Measurements from ENCODE around the gene FMNL2. TPM values are rescaled to one million over a fixed set of nuclear protein-coding genes. Genes with fewer than 3 reads are reported as not detected.
A peak's percentile ranks its signal among the peaks of the same experiment; 100 is the strongest.

Gene FMNL2
- total RNA-seq, 1 donor from 2014 or later, result 41.7 TPM

DNA sequence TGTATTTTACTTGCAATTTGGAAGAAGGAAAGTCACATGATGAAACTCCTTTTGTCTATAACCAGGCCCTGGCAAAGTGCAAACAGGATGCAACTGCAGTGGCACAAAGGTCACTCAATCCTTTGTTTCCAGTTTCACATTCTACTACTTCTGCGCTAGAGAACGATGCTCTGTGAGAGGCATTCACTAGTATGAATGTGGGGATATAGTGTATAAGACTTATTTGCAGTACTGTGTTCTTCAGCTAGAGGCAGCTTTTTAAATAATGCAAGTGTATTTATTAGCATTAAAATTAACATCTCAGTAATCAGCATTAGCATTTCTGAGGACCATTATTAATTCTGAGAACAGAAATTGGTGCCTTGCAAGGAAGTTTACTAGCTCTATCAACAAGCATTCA, 313.4 kb downstream of the FMNL2 start:
- no peak for DNase-seq (ENCODE audit: low spot score)
- Mint-ChIP-seq H3K9me3 (ENCODE audit: unreplicated experiment) (no peaks in the 10 kb centered on the region), H3K4me3 (ENCODE audit: unreplicated experiment) (no peak overlapping the region), H3K36me3 (ENCODE audit: low read depth, unreplicated experiment) (peaks cover 16% of the 10 kb centered on the region), H3K27ac (ENCODE audit: unreplicated experiment) (peak overlapping the region; percentile 28), H3K27me3 (ENCODE audit: unreplicated experiment) (peaks cover 10% of the 10 kb centered on the region), H3K4me1 (ENCODE audit: unreplicated experiment) (peaks cover 8% of the 10 kb centered on the region)
- TF ChIP-seq, protein P1, sequence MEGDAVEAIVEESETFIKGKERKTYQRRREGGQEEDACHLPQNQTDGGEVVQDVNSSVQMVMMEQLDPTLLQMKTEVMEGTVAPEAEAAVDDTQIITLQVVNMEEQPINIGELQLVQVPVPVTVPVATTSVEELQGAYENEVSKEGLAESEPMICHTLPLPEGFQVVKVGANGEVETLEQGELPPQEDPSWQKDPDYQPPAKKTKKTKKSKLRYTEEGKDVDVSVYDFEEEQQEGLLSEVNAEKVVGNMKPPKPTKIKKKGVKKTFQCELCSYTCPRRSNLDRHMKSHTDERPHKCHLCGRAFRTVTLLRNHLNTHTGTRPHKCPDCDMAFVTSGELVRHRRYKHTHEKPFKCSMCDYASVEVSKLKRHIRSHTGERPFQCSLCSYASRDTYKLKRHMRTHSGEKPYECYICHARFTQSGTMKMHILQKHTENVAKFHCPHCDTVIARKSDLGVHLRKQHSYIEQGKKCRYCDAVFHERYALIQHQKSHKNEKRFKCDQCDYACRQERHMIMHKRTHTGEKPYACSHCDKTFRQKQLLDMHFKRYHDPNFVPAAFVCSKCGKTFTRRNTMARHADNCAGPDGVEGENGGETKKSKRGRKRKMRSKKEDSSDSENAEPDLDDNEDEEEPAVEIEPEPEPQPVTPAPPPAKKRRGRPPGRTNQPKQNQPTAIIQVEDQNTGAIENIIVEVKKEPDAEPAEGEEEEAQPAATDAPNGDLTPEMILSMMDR (IDR thresholded peaks at IDR 0.05; ENCODE audit: unreplicated experiment), result peak; percentile 59

DNA sequence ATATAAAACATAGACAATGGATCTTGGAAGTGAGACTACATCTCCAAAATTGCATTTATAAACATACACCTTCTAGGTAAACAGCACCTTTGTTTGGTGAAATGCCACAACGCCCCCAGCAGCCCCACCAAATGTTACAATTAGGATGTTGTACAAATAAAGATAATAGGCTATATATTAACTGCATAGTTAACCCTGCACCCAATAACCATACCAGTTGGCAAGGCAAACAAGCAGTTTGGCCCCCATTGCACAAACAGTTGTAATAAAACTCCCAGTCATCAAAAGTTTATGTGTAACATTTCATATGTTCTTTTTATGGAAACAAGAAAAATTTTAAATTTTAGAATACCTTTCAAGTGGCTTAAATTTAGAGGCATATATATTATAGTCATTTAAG, 315.0 kb downstream of the FMNL2 start:
- DNase-seq (ENCODE audit: low spot score), result no peak
- TF ChIP-seq, protein P1 (IDR thresholded peaks at IDR 0.05; ENCODE audit: unreplicated experiment), result no peak
- peaks cover 8% of the 10 kb centered on the region for H3K4me1 Mint-ChIP-seq (ENCODE audit: unreplicated experiment)
- H3K36me3 Mint-ChIP-seq (ENCODE audit: low read depth, unreplicated experiment), result peaks cover 11% of the 10 kb centered on the region
- H3K27me3 Mint-ChIP-seq (ENCODE audit: unreplicated experiment), result peaks cover 10% of the 10 kb centered on the region
- H3K27ac Mint-ChIP-seq (ENCODE audit: unreplicated experiment), result no peak overlapping the region
- H3K4me3 Mint-ChIP-seq (ENCODE audit: unreplicated experiment), result no peak overlapping the region
- H3K9me3 Mint-ChIP-seq (ENCODE audit: unreplicated experiment), result no peaks in the 10 kb centered on the region

DNA sequence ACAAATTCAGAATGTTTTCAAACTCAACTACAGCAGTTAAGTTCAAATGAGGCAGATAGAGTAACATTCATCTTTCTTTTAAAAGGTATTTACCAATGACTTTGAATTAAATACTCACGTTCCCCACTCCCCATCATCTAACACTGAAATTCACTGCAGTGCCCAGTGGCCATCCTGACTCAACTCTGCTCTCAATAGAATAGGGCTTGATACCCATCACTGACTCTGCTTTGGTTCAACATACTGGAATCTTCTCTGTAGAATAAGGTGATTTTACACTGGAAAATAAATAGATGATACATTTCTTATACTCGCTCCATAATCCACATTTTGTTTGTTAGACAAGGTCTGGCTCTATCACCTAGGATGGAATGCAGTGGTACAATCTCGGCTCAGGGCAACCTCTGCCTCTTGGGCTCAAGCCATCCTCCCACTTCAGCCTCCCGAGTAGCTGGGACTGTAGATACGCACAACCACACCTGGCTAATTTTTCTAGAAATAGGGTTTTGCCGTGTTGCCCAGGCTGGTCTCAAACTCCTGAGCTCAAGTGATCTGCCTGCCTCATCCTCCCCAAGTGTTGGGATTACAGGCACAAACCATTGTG, 315.9 kb downstream of the FMNL2 start:
- no peaks in the 10 kb centered on the region for H3K9me3 Mint-ChIP-seq (ENCODE audit: unreplicated experiment)
- H3K4me1 Mint-ChIP-seq (ENCODE audit: unreplicated experiment), result peaks cover 8% of the 10 kb centered on the region

DNA sequence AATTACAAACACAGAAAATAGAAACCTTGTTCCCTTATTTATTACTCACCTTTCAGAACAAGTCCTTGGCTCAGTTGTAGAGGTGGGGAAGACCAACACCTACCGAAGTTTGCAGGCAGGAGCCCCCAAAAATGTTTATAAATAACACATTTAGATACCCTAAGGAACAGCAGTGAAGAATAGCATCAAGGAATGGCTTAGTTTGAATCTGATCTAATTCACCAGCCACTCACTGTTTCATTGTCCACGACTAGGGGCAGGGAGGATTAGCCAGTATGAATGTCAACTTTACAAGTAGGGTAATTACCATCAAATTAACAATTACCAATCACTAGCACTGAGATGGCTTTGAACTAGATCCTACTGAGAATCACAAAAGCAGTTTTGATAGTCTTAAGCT, 316.9 kb downstream of the FMNL2 start:
- Mint-ChIP-seq H3K27me3 (ENCODE audit: unreplicated experiment) (peaks cover 5% of the 10 kb centered on the region), H3K36me3 (ENCODE audit: low read depth, unreplicated experiment) (peaks cover 10% of the 10 kb centered on the region), H3K27ac (ENCODE audit: unreplicated experiment) (no peak overlapping the region), H3K4me3 (ENCODE audit: unreplicated experiment) (no peak overlapping the region), H3K4me1 (ENCODE audit: unreplicated experiment) (peaks cover 8% of the 10 kb centered on the region), H3K9me3 (ENCODE audit: unreplicated experiment) (no peaks in the 10 kb centered on the region)
- TF ChIP-seq, protein P1 (IDR thresholded peaks at IDR 0.05; ENCODE audit: unreplicated experiment), result no peak
- no peak for DNase-seq (ENCODE audit: low spot score)

More for the DNA sequence above, 315.9 kb downstream of the FMNL2 start:
- Mint-ChIP-seq H3K4me3 (ENCODE audit: unreplicated experiment) (no peak overlapping the region), H3K27ac (ENCODE audit: unreplicated experiment) (no peak overlapping the region), H3K36me3 (ENCODE audit: low read depth, unreplicated experiment) (peaks cover 8% of the 10 kb centered on the region), H3K27me3 (ENCODE audit: unreplicated experiment) (peaks cover 5% of the 10 kb centered on the region)
- TF ChIP-seq, protein P1 (IDR thresholded peaks at IDR 0.05; ENCODE audit: unreplicated experiment), result no peak
- DNase-seq (ENCODE audit: low spot score), result no peak

DNA sequence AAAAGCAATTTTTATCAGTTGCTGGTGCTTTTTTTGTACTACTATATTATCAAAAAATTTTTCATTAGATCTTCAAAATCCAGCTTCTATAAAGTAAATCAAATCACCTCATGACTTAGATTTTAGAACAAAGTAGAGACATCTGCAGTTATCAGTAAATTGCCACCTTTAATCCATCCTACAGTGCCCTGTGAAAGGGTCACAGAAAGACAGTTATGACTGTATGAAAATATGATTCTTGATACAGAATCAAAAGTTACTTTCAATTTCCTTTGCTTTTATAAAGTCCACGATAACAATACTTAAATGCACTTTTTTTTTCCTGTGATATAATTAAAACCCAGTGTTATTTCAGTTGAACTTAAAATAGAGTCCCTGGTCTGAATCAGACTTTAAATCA, 320.9 kb downstream of the FMNL2 start:
- no peak overlapping the region for H3K4me3 Mint-ChIP-seq (ENCODE audit: unreplicated experiment)
- H3K36me3 Mint-ChIP-seq (ENCODE audit: low read depth, unreplicated experiment), result peaks cover 29% of the 10 kb centered on the region
- no peak for DNase-seq (ENCODE audit: low spot score)
- H3K27me3 Mint-ChIP-seq (ENCODE audit: unreplicated experiment), result no peaks in the 10 kb centered on the region
- TF ChIP-seq, protein P1 (IDR thresholded peaks at IDR 0.05; ENCODE audit: unreplicated experiment), result no peak
- no peak overlapping the region for H3K27ac Mint-ChIP-seq (ENCODE audit: unreplicated experiment)
- H3K4me1 Mint-ChIP-seq (ENCODE audit: unreplicated experiment), result no peaks in the 10 kb centered on the region
- no peaks in the 10 kb centered on the region for H3K9me3 Mint-ChIP-seq (ENCODE audit: unreplicated experiment)

Data from endothelial cell (in vitro differentiated cells).